MCF 10A (cell line): Measurements from ENCODE around the gene GTF2I. TPM values are rescaled to one million over a fixed set of nuclear protein-coding genes. Genes with fewer than 3 reads are reported as not detected.

Experiments
- BruUV-seq: library from RNA; stranded (reverse); fragments of 400-500 nt; replicated peaks from 2 replicates; lab custom pipeline; 2021; lab: Mats Ljungman, UMichigan
- CTCF ChIA-PET: fragments of 300-600 bp; sonication (Branson Sonifier 250); formaldehyde crosslinking; extraction: SDS; loops from one replicate; lab custom pipeline; 2021; ENCODE audit warnings: antibody characterized with exemption, inconsistent platforms; lab: Yijun Ruan, JAX
- POLR2A ChIA-PET: fragments of 300-600, 350-650 bp; sonication (Branson Sonifier 250); formaldehyde crosslinking; extraction: SDS; loops from one replicate; lab custom pipeline; 2020; ENCODE audit warnings: antibody characterized with exemption, inconsistent platforms; lab: Yijun Ruan, JAX
- DNase-seq: peaks from one replicate; pipeline ENCODE4 v3.0.0-alpha.2; 2018; ENCODE audit not compliant: unreplicated experiment
- H3K27ac Mint-ChIP-seq: one replicate; pipeline ENCODE4 v1.8.0; 2022; ENCODE audit warnings: mild to moderate bottlenecking, low read depth, mixed read lengths; ENCODE audit not compliant: unreplicated experiment
- H3K27me3 Mint-ChIP-seq: one replicate; pipeline ENCODE4 v1.8.0; 2022; ENCODE audit warnings: mixed read lengths; ENCODE audit not compliant: insufficient read depth, unreplicated experiment
- H3K36me3 Mint-ChIP-seq: one replicate; pipeline ENCODE4 v1.8.0; 2022; ENCODE audit warnings: mild to moderate bottlenecking, moderate library complexity, mixed read lengths; ENCODE audit not compliant: insufficient read depth, unreplicated experiment
- H3K4me1 Mint-ChIP-seq: one replicate; pipeline ENCODE4 v1.8.0; 2022; ENCODE audit warnings: mixed read lengths; ENCODE audit not compliant: insufficient read depth, unreplicated experiment
- H3K4me3 Mint-ChIP-seq: one replicate; pipeline ENCODE4 v1.8.0; 2022; ENCODE audit warnings: mild to moderate bottlenecking, moderate library complexity, mixed read lengths; ENCODE audit not compliant: unreplicated experiment
- H3K9me3 Mint-ChIP-seq: one replicate; pipeline ENCODE4 v1.8.0; 2022; ENCODE audit warnings: mixed read lengths; ENCODE audit not compliant: unreplicated experiment
- CTCF ChIP-seq: fragments of 200-600 bp; IDR thresholded peaks from one replicate; pipeline ENCODE4 v1.8.0; 2022; ENCODE audit warnings: antibody characterized with exemption, mild to moderate bottlenecking; ENCODE audit not compliant: unreplicated experiment
- intact Hi-C: fragments of 100-400 bp; cut with micrococcal nuclease; formaldehyde crosslinking; loops from 2 replicates; pipeline ENCODE4 v1.14.1; 2022
- total RNA-seq: library from RNA; stranded (reverse); gene quantifications from 2 replicates; pipeline ENCODE4 v1.2.3, GENCODE V29; 2022

The GTF2I gene
- total RNA-seq, 1 experiment from 2014 or later, result 152 TPM

DNA sequence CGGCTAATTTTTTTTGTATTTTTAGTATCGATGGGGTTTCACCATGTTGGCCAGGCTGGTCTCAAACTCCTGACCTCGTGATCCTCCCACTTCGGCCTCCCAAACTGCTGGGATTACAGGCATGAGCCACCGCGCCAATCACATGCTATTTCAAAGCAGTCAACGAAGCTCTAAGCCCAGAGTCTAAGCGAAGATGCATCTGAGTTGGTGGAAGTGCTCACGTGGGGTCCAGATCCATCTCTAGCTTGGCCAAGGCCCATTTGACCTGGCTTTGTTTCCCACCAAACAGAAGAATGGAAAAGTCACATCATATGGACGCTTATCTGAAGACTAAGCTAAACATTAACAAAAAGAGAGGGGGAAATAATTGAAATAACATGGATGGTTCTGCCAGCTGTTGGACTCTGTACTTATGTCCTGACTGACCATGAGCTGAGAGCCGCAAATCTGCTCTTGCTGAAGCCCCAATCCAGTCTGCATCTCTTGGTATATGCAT lies 3.8 kb upstream of the GTF2I start:
- no peaks in the 10 kb centered on the region for H3K9me3 Mint-ChIP-seq
- CTCF ChIA-PET, result interaction anchor here (0.7 kb wide), 1 partner anchor 238 kb away, joined by 3 read pairs; no protein-coding TSS in a partner anchor
- H3K27me3 Mint-ChIP-seq, result no peaks in the 10 kb centered on the region
- DNase-seq, result no peak
- BruUV-seq, result no TSS peak
- TF ChIP-seq CTCF, result no peak
- intact Hi-C loops, result no loop called here
- POLR2A ChIA-PET, result interaction anchor here (1.1 kb wide), 1 partner anchor 9 kb away, joined by 5 read pairs; no protein-coding TSS in a partner anchor
- peaks cover 11% of the 10 kb centered on the region for H3K4me1 Mint-ChIP-seq
- H3K27ac Mint-ChIP-seq, result no peak overlapping the region
- H3K36me3 Mint-ChIP-seq, result no peaks in the 10 kb centered on the region
- H3K4me3 Mint-ChIP-seq, result no peak overlapping the region

DNA sequence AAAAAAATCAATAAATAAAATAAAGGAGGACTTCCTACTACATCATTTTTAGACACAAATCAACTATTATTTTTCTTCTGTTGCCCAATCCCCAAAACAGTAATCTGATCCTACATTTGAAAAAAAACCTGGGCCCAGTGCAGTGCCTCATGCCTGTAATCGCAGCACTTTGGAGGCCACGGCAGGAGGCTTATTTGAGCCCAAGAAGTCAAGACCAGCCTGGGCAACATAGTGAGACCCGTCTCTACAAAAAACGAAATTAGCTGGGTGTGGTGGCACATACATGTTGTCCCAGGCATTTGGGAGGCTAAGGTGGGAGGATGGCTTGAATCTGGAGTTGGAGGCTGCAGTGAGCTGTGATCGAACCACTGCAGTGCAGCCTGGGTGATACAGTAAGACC lies 2.7 kb upstream of the GTF2I start:
- CTCF ChIA-PET, result interaction anchor here (0.7 to 0.8 kb wide), 2 partner anchors 9 to 192 kb away, joined by 3 to 5 read pairs; no protein-coding TSS in a partner anchor
- no peaks in the 10 kb centered on the region for H3K27me3 Mint-ChIP-seq
- no peaks in the 10 kb centered on the region for H3K9me3 Mint-ChIP-seq
- H3K4me1 Mint-ChIP-seq, result peaks cover 11% of the 10 kb centered on the region
- intact Hi-C loops, result loop anchor here (5.0 kb wide), 1 partner anchor 178 kb away; no protein-coding TSS in a partner anchor
- TF ChIP-seq CTCF, result no peak
- no TSS peak for BruUV-seq
- DNase-seq, result no peak
- POLR2A ChIA-PET, result interaction anchor here (0.6 to 1.6 kb wide), 2 partner anchors 11 to 47 kb away, joined by 4 to 5 read pairs; no protein-coding TSS in a partner anchor
- no peak overlapping the region for H3K4me3 Mint-ChIP-seq
- H3K27ac Mint-ChIP-seq, result no peak overlapping the region
- peaks cover 4% of the 10 kb centered on the region for H3K36me3 Mint-ChIP-seq

- DNase-seq, result no peak
- Mint-ChIP-seq H3K4me3 (peak overlapping the region; percentile 76), H3K36me3 (peaks cover 6% of the 10 kb centered on the region), H3K9me3 (no peaks in the 10 kb centered on the region), H3K4me1 (peaks cover 15% of the 10 kb centered on the region), H3K27ac (no peak overlapping the region), H3K27me3 (no peaks in the 10 kb centered on the region)
- no TSS peak for BruUV-seq
- CTCF ChIA-PET, result interaction anchor here (0.7 to 1.3 kb wide), 5 partner anchors 10 to 237 kb away, joined by 3 to 5 read pairs (median 3); no protein-coding TSS in a partner anchor
- POLR2A ChIA-PET, result interaction anchor here (0.6 to 6.1 kb wide), 5 partner anchors 11 to 80 kb away, joined by 4 to 56 read pairs (median 6); no protein-coding TSS in a partner anchor
- intact Hi-C loops, result loop anchor here (5.0 kb wide), 1 partner anchor 178 kb away; no protein-coding TSS in a partner anchor
- TF ChIP-seq CTCF, result no peak
These were observed 2.2 kb upstream of the GTF2I start for GRCh38 chr7:74655324-74655723.

DNA sequence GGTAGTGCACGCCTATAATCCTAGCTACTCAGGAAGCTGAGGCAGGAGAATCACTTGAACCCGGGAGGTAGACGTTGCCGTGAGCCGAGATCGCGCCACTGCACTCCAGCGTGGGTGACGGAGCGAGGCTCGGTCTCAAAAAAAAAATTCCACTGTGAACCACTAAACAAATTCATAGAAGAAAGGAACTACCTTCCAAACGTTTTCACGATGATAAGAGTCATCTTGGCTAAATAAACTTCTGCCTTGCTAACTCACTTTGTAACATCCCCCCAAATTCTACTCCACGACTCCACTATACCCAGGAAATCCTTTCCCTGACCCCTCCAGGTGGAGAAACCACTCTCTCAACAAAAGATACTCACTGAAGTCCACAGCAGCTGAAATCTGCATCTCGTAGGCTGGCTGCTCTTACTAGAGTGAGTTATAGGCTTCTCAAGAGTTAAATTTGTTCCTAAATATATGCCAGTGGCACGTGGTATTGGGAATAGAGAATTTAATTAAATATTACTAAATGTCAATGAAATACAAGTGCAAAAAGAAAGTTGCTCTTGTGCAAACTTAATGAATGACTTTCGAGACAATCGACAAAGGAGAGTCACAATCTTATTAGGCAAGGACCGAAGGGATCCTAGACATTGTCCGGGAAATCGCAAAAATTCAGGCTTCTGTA lies 1.6 kb upstream of the GTF2I start:
- Mint-ChIP-seq H3K27me3 (no peaks in the 10 kb centered on the region), H3K9me3 (no peaks in the 10 kb centered on the region), H3K36me3 (peaks cover 8% of the 10 kb centered on the region), H3K27ac (peak overlapping the region; percentile 50), H3K4me3 (peak overlapping the region; percentile 76), H3K4me1 (peaks cover 20% of the 10 kb centered on the region)
- ChIA-PET POLR2A (interaction anchor here (0.5 to 6.1 kb wide), 9 partner anchors 20 to 175 kb away, joined by 3 to 56 read pairs (median 6); no protein-coding TSS in a partner anchor), CTCF (interaction anchor here (0.7 to 1.7 kb wide), 8 partner anchors 10 to 237 kb away, joined by 3 to 5 read pairs (median 3); no protein-coding TSS in a partner anchor)
- no peak for TF ChIP-seq CTCF
- no TSS peak for BruUV-seq
- DNase-seq, result no peak
- intact Hi-C loops, result loop anchor here (5.0 kb wide), 1 partner anchor 179 kb away; no protein-coding TSS in a partner anchor
